ENCODE results near the gene PLEKHB2. TPM values are rescaled to one million over a fixed set of nuclear protein-coding genes. Genes with fewer than 3 reads are reported as not detected.
"Not testable (repeated sequence)": the region's sequence is repeated elsewhere in the genome, so short reads cannot be mapped to it uniquely, and the experiment has no call there.

Gene PLEKHB2
- total RNA-seq, 1 experiment from 2014 or later = 57.6 TPM

- Mint-ChIP-seq H3K36me3 (ENCODE audit: insufficient read depth, unreplicated experiment) (peaks cover 88% of the 10 kb centered on the region), H3K4me3 (ENCODE audit: unreplicated experiment) (no peak overlapping the region), H3K27ac (ENCODE audit: low read depth, unreplicated experiment) (no peak overlapping the region), H3K9me3 (ENCODE audit: unreplicated experiment) (no peaks in the 10 kb centered on the region), H3K27me3 (ENCODE audit: insufficient read depth, unreplicated experiment) (no peaks in the 10 kb centered on the region), H3K4me1 (ENCODE audit: insufficient read depth, unreplicated experiment) (no peaks in the 10 kb centered on the region)
- intact Hi-C loops (cut with micrococcal nuclease) = no loop called here
- POLR2A ChIA-PET = interaction anchor here (0.8 kb wide), 1 partner anchor 53 kb away, joined by 4 read pairs; no protein-coding TSS in a partner anchor
- TF ChIP-seq CTCF (IDR thresholded peaks at IDR 0.05; ENCODE audit: unreplicated experiment) = no peak
- CTCF ChIA-PET = interaction anchor here (0.7 kb wide), 1 partner anchor 388 kb away, joined by 3 read pairs; no protein-coding TSS in a partner anchor
- BruUV-seq (replicated peaks) = no TSS peak
- no peak for DNase-seq (ENCODE audit: unreplicated experiment)
Measured at GRCh38 chr2:131145040-131145439, 39.9 kb downstream of the PLEKHB2 start.

- intact Hi-C loops (cut with micrococcal nuclease) = no loop called here
- BruUV-seq (replicated peaks) = no TSS peak
- Mint-ChIP-seq H3K9me3 (ENCODE audit: unreplicated experiment) (no peaks in the 10 kb centered on the region), H3K27ac (ENCODE audit: low read depth, unreplicated experiment) (no peak overlapping the region), H3K4me1 (ENCODE audit: insufficient read depth, unreplicated experiment) (no peaks in the 10 kb centered on the region), H3K36me3 (ENCODE audit: insufficient read depth, unreplicated experiment) (peaks cover 82% of the 10 kb centered on the region), H3K27me3 (ENCODE audit: insufficient read depth, unreplicated experiment) (no peaks in the 10 kb centered on the region), H3K4me3 (ENCODE audit: unreplicated experiment) (no peak overlapping the region)
- no peak for DNase-seq (ENCODE audit: unreplicated experiment)
- no peak for TF ChIP-seq CTCF (IDR thresholded peaks at IDR 0.05; ENCODE audit: unreplicated experiment)
- POLR2A ChIA-PET = no interaction called here
- CTCF ChIA-PET = no interaction called here
Measured at GRCh38 chr2:131146231-131146630, 41.1 kb downstream of the PLEKHB2 start.

GRCh38 chr2:131146749-131147148 is 41.6 kb downstream of the PLEKHB2 start:
- DNase-seq (ENCODE audit: unreplicated experiment) = no peak
- CTCF ChIA-PET = no interaction called here
- H3K27me3 Mint-ChIP-seq (ENCODE audit: insufficient read depth, unreplicated experiment) = no peaks in the 10 kb centered on the region

GRCh38 chr2:131148426-131148825 is 43.3 kb downstream of the PLEKHB2 start:
- BruUV-seq (replicated peaks) = no TSS peak
- H3K27ac Mint-ChIP-seq (ENCODE audit: low read depth, unreplicated experiment) = no peak overlapping the region
- no peak overlapping the region for H3K4me3 Mint-ChIP-seq (ENCODE audit: unreplicated experiment)
- H3K4me1 Mint-ChIP-seq (ENCODE audit: insufficient read depth, unreplicated experiment) = no peaks in the 10 kb centered on the region
- no peak for DNase-seq (ENCODE audit: unreplicated experiment)
- ChIA-PET CTCF (interaction anchor here (0.6 kb wide), 1 partner anchor 392 kb away, joined by 3 read pairs; no protein-coding TSS in a partner anchor), POLR2A (interaction anchor here (0.6 kb wide), 1 partner anchor 42 kb away, joined by 3 read pairs; no protein-coding TSS in a partner anchor)
- intact Hi-C loops (cut with micrococcal nuclease) = no loop called here
- H3K27me3 Mint-ChIP-seq (ENCODE audit: insufficient read depth, unreplicated experiment) = no peaks in the 10 kb centered on the region
- TF ChIP-seq CTCF (IDR thresholded peaks at IDR 0.05; ENCODE audit: unreplicated experiment) = no peak
- H3K36me3 Mint-ChIP-seq (ENCODE audit: insufficient read depth, unreplicated experiment) = peaks cover 63% of the 10 kb centered on the region
- no peaks in the 10 kb centered on the region for H3K9me3 Mint-ChIP-seq (ENCODE audit: unreplicated experiment)

More at GRCh38 chr2:131146749-131147148, 41.6 kb downstream of the PLEKHB2 start:
- peaks cover 78% of the 10 kb centered on the region for H3K36me3 Mint-ChIP-seq (ENCODE audit: insufficient read depth, unreplicated experiment)
- POLR2A ChIA-PET = no interaction called here
- no TSS peak for BruUV-seq (replicated peaks)
- H3K27ac Mint-ChIP-seq (ENCODE audit: low read depth, unreplicated experiment) = no peak overlapping the region
- no peak overlapping the region for H3K4me3 Mint-ChIP-seq (ENCODE audit: unreplicated experiment)
- H3K9me3 Mint-ChIP-seq (ENCODE audit: unreplicated experiment) = no peaks in the 10 kb centered on the region
- H3K4me1 Mint-ChIP-seq (ENCODE audit: insufficient read depth, unreplicated experiment) = no peaks in the 10 kb centered on the region
- TF ChIP-seq CTCF (IDR thresholded peaks at IDR 0.05; ENCODE audit: unreplicated experiment) = no peak
- intact Hi-C loops (cut with micrococcal nuclease) = no loop called here

GRCh38 chr2:131150109-131150508 is 45.0 kb downstream of the PLEKHB2 start:
- ChIA-PET POLR2A (interaction anchor here (0.6 kb wide), 1 partner anchor 20 kb away, joined by 3 read pairs; no protein-coding TSS in a partner anchor), CTCF (interaction anchor here (0.7 to 0.8 kb wide), 3 partner anchors 10 to 809 kb away, joined by 3 to 4 read pairs (median 3); no protein-coding TSS in a partner anchor)
- H3K4me1 Mint-ChIP-seq (ENCODE audit: insufficient read depth, unreplicated experiment); H3K27me3 Mint-ChIP-seq (ENCODE audit: insufficient read depth, unreplicated experiment); H3K4me3 Mint-ChIP-seq (ENCODE audit: unreplicated experiment); BruUV-seq (replicated peaks); H3K9me3 Mint-ChIP-seq (ENCODE audit: unreplicated experiment); DNase-seq (ENCODE audit: unreplicated experiment); H3K27ac Mint-ChIP-seq (ENCODE audit: low read depth, unreplicated experiment): not testable (repeated sequence)
- peaks cover 52% of the 10 kb centered on the region for H3K36me3 Mint-ChIP-seq (ENCODE audit: insufficient read depth, unreplicated experiment)
- intact Hi-C loops (cut with micrococcal nuclease) = loop anchor here (10.0 kb wide), 1 partner anchor 345 kb away; the partner anchor contains the start of gene MZT2A

Measured in MCF 10A (cell line).